H1 (cell line): Measurements from ENCODE around the gene TRO.

Experiments used
- EP300 ChIP-seq, 2 experiments: IDR thresholded peaks; 1 replicate in 1 of 2; 2 replicates in 1 of 2; pipeline ENCODE4 v1.6.1; 2011 to 2012; ENCODE audit warnings: low read depth in 2 of 2, low read length in 2 of 2, mild to moderate bottlenecking in 2 of 2, borderline replicate concordance in 1 of 2, inconsistent platforms in 1 of 2, moderate library complexity in 1 of 2
- EZH2 ChIP-seq: fragments of 200-600 bp; sonication (generic); IDR thresholded peaks from 2 replicates; pipeline ENCODE4 v1.7.1; 2012; ENCODE audit warnings: low read depth, mild to moderate bottlenecking, moderate library complexity, low read length, inconsistent platforms; ENCODE audit not compliant: severe bottlenecking
- JUN ChIP-seq: IDR thresholded peaks from 2 replicates; pipeline ENCODE4 v1.6.1; 2011; ENCODE audit warnings: low read depth, mild to moderate bottlenecking, improper control_type of control experiment, low read length
- POLR2AphosphoS5 ChIP-seq: IDR thresholded peaks from 2 replicates; pipeline ENCODE4 v1.6.1; 2011; ENCODE audit warnings: low read depth, low read length
- SAP30 ChIP-seq: fragments of 300-600 bp; sonication (generic); IDR thresholded peaks from 2 replicates; pipeline ENCODE4 v1.7.1; 2012; ENCODE audit warnings: low read length, moderate library complexity, mild to moderate bottlenecking, inconsistent platforms; ENCODE audit not compliant: insufficient read depth, insufficient replicate concordance
- SUZ12 ChIP-seq: fragments of 200-600 bp; sonication (generic); IDR thresholded peaks from 2 replicates; pipeline ENCODE4 v1.6.1; 2012; ENCODE audit warnings: mild to moderate bottlenecking, inconsistent platforms, low read length, moderate library complexity, mixed read lengths
- TEAD4 ChIP-seq: IDR thresholded peaks from 2 replicates; pipeline ENCODE4 v1.6.1; 2012; ENCODE audit warnings: low read depth, low read length, inconsistent platforms, mixed read lengths
- YY1 ChIP-seq: IDR thresholded peaks from 2 replicates; pipeline ENCODE4 v1.6.1; 2011; ENCODE audit warnings: low read depth, mild to moderate bottlenecking, low read length
- TF ChIP-seq, protein P1 (sequence below), 3 experiments: IDR thresholded peaks; 1 replicate in 2 of 3; 2 replicates in 1 of 3; pipeline versions ENCODE4 v1.5.1 to v1.6.1; 2011; ENCODE audit warnings: low read length in 3 of 3, mild to moderate bottlenecking in 3 of 3, inconsistent platforms in 2 of 3, low read depth in 1 of 3, moderate library complexity in 1 of 3; ENCODE audit not compliant: insufficient read depth in 1 of 3; ENCODE audit errors: control extremely low read depth in 1 of 3
- TF ChIP-seq, protein P2 (sequence below): IDR thresholded peaks from 2 replicates; pipeline ENCODE4 v1.6.1; 2011; ENCODE audit warnings: low read depth, mild to moderate bottlenecking, low read length; ENCODE audit not compliant: insufficient read depth

DNA sequence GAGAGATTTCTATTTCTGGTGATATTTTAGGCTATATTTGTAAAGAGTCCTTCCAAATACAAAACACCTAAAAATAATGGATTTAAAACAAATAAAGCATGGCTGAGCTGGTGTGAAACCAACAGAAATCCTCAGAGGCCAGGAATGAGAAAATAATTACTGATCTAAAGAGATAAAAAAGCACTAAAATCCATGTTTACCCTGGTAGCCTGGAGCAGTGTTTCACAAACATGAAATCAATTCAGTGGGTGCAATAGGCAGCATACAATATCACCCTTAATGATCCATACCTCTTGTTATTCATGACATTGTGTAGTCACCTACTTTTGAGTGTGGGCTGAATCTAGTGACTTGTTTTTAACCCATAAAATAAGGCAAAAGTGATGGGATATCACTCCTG is 58.8 kb downstream of the TRO start:
- TF ChIP-seq, protein P1, sequence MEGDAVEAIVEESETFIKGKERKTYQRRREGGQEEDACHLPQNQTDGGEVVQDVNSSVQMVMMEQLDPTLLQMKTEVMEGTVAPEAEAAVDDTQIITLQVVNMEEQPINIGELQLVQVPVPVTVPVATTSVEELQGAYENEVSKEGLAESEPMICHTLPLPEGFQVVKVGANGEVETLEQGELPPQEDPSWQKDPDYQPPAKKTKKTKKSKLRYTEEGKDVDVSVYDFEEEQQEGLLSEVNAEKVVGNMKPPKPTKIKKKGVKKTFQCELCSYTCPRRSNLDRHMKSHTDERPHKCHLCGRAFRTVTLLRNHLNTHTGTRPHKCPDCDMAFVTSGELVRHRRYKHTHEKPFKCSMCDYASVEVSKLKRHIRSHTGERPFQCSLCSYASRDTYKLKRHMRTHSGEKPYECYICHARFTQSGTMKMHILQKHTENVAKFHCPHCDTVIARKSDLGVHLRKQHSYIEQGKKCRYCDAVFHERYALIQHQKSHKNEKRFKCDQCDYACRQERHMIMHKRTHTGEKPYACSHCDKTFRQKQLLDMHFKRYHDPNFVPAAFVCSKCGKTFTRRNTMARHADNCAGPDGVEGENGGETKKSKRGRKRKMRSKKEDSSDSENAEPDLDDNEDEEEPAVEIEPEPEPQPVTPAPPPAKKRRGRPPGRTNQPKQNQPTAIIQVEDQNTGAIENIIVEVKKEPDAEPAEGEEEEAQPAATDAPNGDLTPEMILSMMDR (IDR thresholded peaks at IDR 0.05; ENCODE audit: control extremely low read depth in 1 of 3, insufficient read depth in 1 of 3, low read depth in 1 of 3, low read length in 3 of 3): no peak
- TF ChIP-seq POLR2AphosphoS5: no peak
- TF ChIP-seq, protein P2, sequence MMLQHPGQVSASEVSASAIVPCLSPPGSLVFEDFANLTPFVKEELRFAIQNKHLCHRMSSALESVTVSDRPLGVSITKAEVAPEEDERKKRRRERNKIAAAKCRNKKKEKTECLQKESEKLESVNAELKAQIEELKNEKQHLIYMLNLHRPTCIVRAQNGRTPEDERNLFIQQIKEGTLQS: no peak
- no peak for TF ChIP-seq EP300 (IDR thresholded peaks at IDR 0.05; ENCODE audit: borderline replicate concordance in 1 of 2, low read depth in 2 of 2, low read length in 2 of 2)
- no peak for TF ChIP-seq SUZ12
- TF ChIP-seq YY1: no peak
- TF ChIP-seq SAP30: no peak
- no peak for TF ChIP-seq EZH2
- TF ChIP-seq JUN: no peak
- TF ChIP-seq TEAD4: no peak
